H1 (cell line): ENCODE results near the gene MEIOSIN. TPM values are rescaled to one million over a fixed set of nuclear protein-coding genes. Genes with fewer than 3 reads are reported as not detected.
A peak's percentile ranks its signal among the peaks of the same experiment; 100 is the strongest.

Source experiments
- CTCF ChIA-PET: fragments of 300-600 bp; sonication (Branson Sonifier 250); formaldehyde crosslinking; loops from one replicate; lab custom pipeline; 2021; ENCODE audit not compliant: partially characterized antibody; lab: Charles Lee
- POLR2A ChIA-PET: fragments of 300-600 bp; sonication (Branson Sonifier 250); formaldehyde crosslinking; loops from one replicate; lab custom pipeline; 2021; ENCODE audit warnings: inconsistent platforms; ENCODE audit not compliant: partially characterized antibody; lab: Charles Lee
- DNase-seq, 2 experiments: peaks; one replicate each; pipeline versions ENCODE4 v3.0.0 to v3.0.0-alpha.2; 2010 to 2022; ENCODE audit warnings: low spot score in 2 of 2, low read depth in 1 of 2, mixed read lengths in 1 of 2
- FAIRE-seq: peaks from 2 replicates; lab custom pipeline; 2011; peaks lifted over from hg19 to GRCh38; lab: Jason Lieb, UNC
- H2AFZ ChIP-seq: 2 replicates; pipeline ENCODE4 v1.8.1; 2012; ENCODE audit warnings: low read length, inconsistent platforms
- H2AK5ac ChIP-seq: 2 replicates; pipeline ENCODE4 v1.6.1; 2013; ENCODE audit warnings: low read depth, low read length
- H2BK120ac ChIP-seq: replicated peaks from 2 replicates; pipeline ENCODE3; 2013; ENCODE audit warnings: low read depth, low read length, inconsistent platforms
- H2BK12ac ChIP-seq: 2 replicates; pipeline ENCODE4 v1.6.1; 2013; ENCODE audit warnings: low read depth, low read length
- H2BK15ac ChIP-seq: 2 replicates; pipeline ENCODE4 v1.6.1; 2013; ENCODE audit warnings: low read length
- H2BK20ac ChIP-seq: 2 replicates; pipeline ENCODE4 v1.6.1; 2013; ENCODE audit warnings: low read length
- H2BK5ac ChIP-seq: 2 replicates; pipeline ENCODE4 v1.6.1; 2013; ENCODE audit warnings: low read depth, low read length
- H3K14ac ChIP-seq: 2 replicates; pipeline ENCODE4 v1.6.1; 2013; ENCODE audit warnings: inconsistent platforms; ENCODE audit not compliant: insufficient read length
- H3K18ac ChIP-seq: 2 replicates; pipeline ENCODE4 v1.6.1; 2013; ENCODE audit warnings: low read length; ENCODE audit errors: extremely low read depth
- H3K23ac ChIP-seq: 2 replicates; pipeline ENCODE4 v1.6.1; 2013; ENCODE audit warnings: inconsistent platforms; ENCODE audit not compliant: insufficient read length
- H3K23me2 ChIP-seq: 2 replicates; pipeline ENCODE4 v1.6.1; 2013; ENCODE audit warnings: low read depth, low read length
- H3K27ac ChIP-seq: 2 replicates; pipeline ENCODE4 v1.6.1; 2011; ENCODE audit warnings: low read depth, low read length, inconsistent platforms
- H3K27me3 ChIP-seq, 4 experiments: replicated peaks in 1 of 4; 1 replicate in 1 of 4; 2 replicates in 3 of 4; pipeline versions ENCODE4 v1.6.1 to v1.8.1; 2011 to 2013; ENCODE audit warnings: low read length in 3 of 4, mild to moderate bottlenecking in 3 of 4, inconsistent platforms in 2 of 4, mixed read lengths in 2 of 4, moderate library complexity in 1 of 4; ENCODE audit not compliant: control insufficient read depth in 3 of 4, insufficient read depth in 3 of 4; ENCODE audit errors: extremely low read depth in 1 of 4
- H3K36me3 ChIP-seq, 4 experiments: 2 replicates each; pipeline versions ENCODE4 v1.6.1 to v1.8.1; 2011 to 2013; ENCODE audit warnings: mild to moderate bottlenecking in 4 of 4, low read length in 3 of 4, moderate library complexity in 2 of 4, control low read depth in 1 of 4, inconsistent platforms in 1 of 4; ENCODE audit not compliant: insufficient read depth in 4 of 4, control insufficient read depth in 2 of 4
- H3K4ac ChIP-seq: replicated peaks from 2 replicates; pipeline ENCODE3; 2013; ENCODE audit warnings: low read length, low read depth, mixed read lengths, inconsistent platforms; ENCODE audit not compliant: insufficient read length
- H3K4me1 ChIP-seq, 4 experiments: replicated peaks in 1 of 4; 1 replicate in 1 of 4; 2 replicates in 3 of 4; pipeline versions ENCODE4 v1.6.1 to v1.8.1; 2011 to 2013; ENCODE audit warnings: low read length in 3 of 4, inconsistent platforms in 2 of 4, mixed read lengths in 1 of 4; ENCODE audit not compliant: insufficient read depth in 4 of 4, control insufficient read depth in 3 of 4
- H3K4me2 ChIP-seq, 2 experiments: 2 replicates each; pipeline versions ENCODE4 v1.6.1 to v1.8.1; 2011 to 2013; ENCODE audit warnings: low read depth in 2 of 2, low read length in 2 of 2, control low read depth in 1 of 2, inconsistent platforms in 1 of 2, mild to moderate bottlenecking in 1 of 2; ENCODE audit not compliant: insufficient read depth in 1 of 2
- H3K4me3 ChIP-seq, 4 experiments: fragments of 200-600, 300-600 bp in 1 of 4; sonication (generic), shearing (Covaris generic), sonication (Bioruptor Twin) in 1 of 4; 2 replicates each; pipeline versions ENCODE4 v1.5.1 to v1.8.1; 2011 to 2016; ENCODE audit warnings: low read length in 4 of 4, low read depth in 3 of 4, control low read depth in 2 of 4, inconsistent platforms in 2 of 4, mild to moderate bottlenecking in 2 of 4, mixed read lengths in 1 of 4, moderate library complexity in 1 of 4; ENCODE audit not compliant: insufficient read depth in 2 of 4; ENCODE audit errors: extremely low read depth in 1 of 4
- H3K56ac ChIP-seq: replicated peaks from 2 replicates; pipeline ENCODE3; 2013; ENCODE audit warnings: low read depth, mild to moderate bottlenecking, mixed read lengths, low read length, inconsistent platforms; ENCODE audit not compliant: insufficient read length
- H3K79me1 ChIP-seq: 2 replicates; pipeline ENCODE4 v1.6.1; 2013; ENCODE audit warnings: low read depth, low read length, control low read depth
- H3K79me2 ChIP-seq, 2 experiments: 2 replicates each; pipeline versions ENCODE4 v1.6.1 to v1.8.1; 2012 to 2013; ENCODE audit warnings: low read length in 2 of 2, mild to moderate bottlenecking in 2 of 2, inconsistent platforms in 1 of 2; ENCODE audit not compliant: insufficient read depth in 2 of 2, control insufficient read depth in 1 of 2
- H3K9ac ChIP-seq, 4 experiments: replicated peaks in 1 of 4; 1 replicate in 1 of 4; 2 replicates in 3 of 4; pipeline versions ENCODE4 v1.6.1 to v1.8.1; 2011 to 2013; ENCODE audit warnings: low read depth in 3 of 4, low read length in 3 of 4, control low read depth in 2 of 4, mild to moderate bottlenecking in 2 of 4, moderate library complexity in 2 of 4, inconsistent platforms in 1 of 4; ENCODE audit errors: extremely low read depth in 1 of 4
- H3K9me3 ChIP-seq, 2 experiments: 2 replicates each; pipeline versions ENCODE4 v1.6.1 to v1.8.1; 2012 to 2013; ENCODE audit warnings: mild to moderate bottlenecking in 2 of 2, moderate library complexity in 2 of 2, control low read depth in 1 of 2, inconsistent platforms in 1 of 2, low read depth in 1 of 2, low read length in 1 of 2, mixed read lengths in 1 of 2; ENCODE audit not compliant: insufficient read depth in 2 of 2
- H4K20me1 ChIP-seq, 2 experiments: replicated peaks in 1 of 2; 2 replicates each; pipeline versions ENCODE3 to v1.8.1; 2011 to 2013; ENCODE audit warnings: inconsistent platforms in 2 of 2, low read length in 2 of 2, mild to moderate bottlenecking in 1 of 2; ENCODE audit not compliant: insufficient read depth in 2 of 2, control insufficient read depth in 1 of 2
- H4K5ac ChIP-seq: 2 replicates; pipeline ENCODE4 v1.6.1; 2013; ENCODE audit warnings: low read length, low read depth, mixed read lengths, inconsistent platforms; ENCODE audit not compliant: insufficient read length
- H4K8ac ChIP-seq: 2 replicates; pipeline ENCODE4 v1.8.0; 2013; ENCODE audit warnings: mild to moderate bottlenecking, moderate library complexity, low read length, inconsistent platforms; ENCODE audit not compliant: insufficient read depth; ENCODE audit errors: extremely low read depth
- H4K91ac ChIP-seq: replicated peaks from 2 replicates; pipeline ENCODE3; 2013; ENCODE audit warnings: low read length, mixed read lengths, inconsistent platforms; ENCODE audit not compliant: insufficient read length
- HDAC2 ChIP-seq, 2 experiments: fragments of 300-600 bp in 1 of 2; sonication (generic) in 1 of 2; IDR thresholded peaks; 2 replicates each; pipeline ENCODE4 v1.6.1; 2011 to 2012; ENCODE audit warnings: low read depth in 2 of 2, low read length in 2 of 2, mild to moderate bottlenecking in 2 of 2, moderate library complexity in 2 of 2, borderline replicate concordance in 1 of 2, inconsistent platforms in 1 of 2
- KDM1A ChIP-seq: fragments of 200-600, 300-600 bp; sonication (generic); IDR thresholded peaks from 2 replicates; pipeline ENCODE4 v1.7.1; 2016; ENCODE audit warnings: mild to moderate bottlenecking, low read length, borderline replicate concordance
- ZNF274 ChIP-seq: IDR thresholded peaks from 2 replicates; pipeline ENCODE4 v1.7.0; 2012; ENCODE audit warnings: low read length, borderline replicate concordance; ENCODE audit errors: extremely low read depth
- polyA plus RNA-seq, 7 experiments: library from polyadenylated mRNA; depleted of rRNA in 3 of 7; stranded (reverse) in 5 of 7; unstranded in 2 of 7; fragments of >200 nt in 5 of 7; fragments of 200-250 nt in 2 of 7; gene quantifications; 1 replicate in 5 of 7; 2 replicates in 1 of 7; 4 replicates in 1 of 7; pipeline versions ENCODE4 v1.2.1 to v1.2.3, GENCODE V29; 2011 to 2013; ENCODE audit warnings: missing spikeins in 2 of 7, mixed read lengths in 2 of 7
- total RNA-seq: library from RNA; stranded (reverse); fragmentation: NEBNext Ultra II Directional; extraction: Animal tissue kit (Norgen Biotek cat#: 25700); gene quantifications from 2 replicates; pipeline ENCODE4 v1.2.1, GENCODE V29; 2021

MEIOSIN gene
- total and polyA plus RNA-seq, 2 of the 8 experiments (the other 6 are each of a cell fraction or from before 2014, with no cell fraction given): 0.11 TPM; not detected in 1

- no peak overlapping the region for H4K8ac ChIP-seq
- no peaks in the 10 kb centered on the region for H3K79me1 ChIP-seq
- no peak overlapping the region for H3K27ac ChIP-seq
- H3K79me2 ChIP-seq: no peaks in the 10 kb centered on the region
- H3K27me3 ChIP-seq: peaks cover 0 to 2% (median 0%) of the 10 kb centered on the region in 4 experiments; a peak in 3 of 7 replicates
- H2BK20ac ChIP-seq: no peak overlapping the region
- DNase-seq: no peak
- H3K9me3 ChIP-seq: no peaks in the 10 kb centered on the region; a peak in 1 of 4 replicates
- H3K9ac ChIP-seq: no peak overlapping the region
- no peaks in the 10 kb centered on the region for H3K36me3 ChIP-seq
- H3K56ac ChIP-seq: no peak overlapping the region
- ChIA-PET CTCF (interaction anchor here (1.3 to 9.4 kb wide), 3 partner anchors 9 to 31 kb away, joined by 4 to 107 read pairs (median 7); partner anchors contain the start of gene RSPH6A), POLR2A (interaction anchor here (1.1 to 9.8 kb wide), 2 partner anchors 8 to 18 kb away, joined by 3 to 106 read pairs; partner anchors contain the start of gene RSPH6A)
- no peak overlapping the region for H3K23ac ChIP-seq
- TF ChIP-seq KDM1A: peak; percentile 91; the same call in 1 of the 2 replicates
- TF ChIP-seq HDAC2 (IDR thresholded peaks at IDR 0.05; ENCODE audit: borderline replicate concordance in 1 of 2, low read depth in 2 of 2, low read length in 2 of 2): peak in 1 of 2 experiments; percentile 65; a peak in 1 of 4 replicates
- TF ChIP-seq ZNF274: no peak
- TF ChIP-seq, all 59 proteins: peak for 2
- H2AFZ ChIP-seq: no peak overlapping the region
- H3K14ac ChIP-seq: no peak overlapping the region
- H3K4me1 ChIP-seq: peaks cover 0 to 4% (median 0%) of the 10 kb centered on the region in 4 experiments; a peak in 3 of 7 replicates
- H2BK120ac ChIP-seq: no peak overlapping the region
- no peak overlapping the region for H3K4me2 ChIP-seq
- no peak overlapping the region for H2BK12ac ChIP-seq
- H2BK15ac ChIP-seq: no peak overlapping the region
- H3K4me3 ChIP-seq: no peak overlapping the region
- H4K5ac ChIP-seq: no peak overlapping the region
- no peaks in the 10 kb centered on the region; the same call in 1 of the 2 replicates for H3K23me2 ChIP-seq
- H2BK5ac ChIP-seq: no peak overlapping the region
- H2AK5ac ChIP-seq: no peak overlapping the region
- FAIRE-seq: no peak
- H3K18ac ChIP-seq: no peak overlapping the region
- H4K91ac ChIP-seq: no peak overlapping the region
- H3K4ac ChIP-seq: no peak overlapping the region
- no peaks in the 10 kb centered on the region for H4K20me1 ChIP-seq
These were observed 72.5 kb downstream of the MEIOSIN start for GRCh38 chr19:45805719-45806118.
